Measurements from ENCODE around the gene FUT6.
"Not testable (repeated sequence)": the region's sequence is repeated elsewhere in the genome, so short reads cannot be mapped to it uniquely, and the experiment has no call there.

FUT6 gene

DNA sequence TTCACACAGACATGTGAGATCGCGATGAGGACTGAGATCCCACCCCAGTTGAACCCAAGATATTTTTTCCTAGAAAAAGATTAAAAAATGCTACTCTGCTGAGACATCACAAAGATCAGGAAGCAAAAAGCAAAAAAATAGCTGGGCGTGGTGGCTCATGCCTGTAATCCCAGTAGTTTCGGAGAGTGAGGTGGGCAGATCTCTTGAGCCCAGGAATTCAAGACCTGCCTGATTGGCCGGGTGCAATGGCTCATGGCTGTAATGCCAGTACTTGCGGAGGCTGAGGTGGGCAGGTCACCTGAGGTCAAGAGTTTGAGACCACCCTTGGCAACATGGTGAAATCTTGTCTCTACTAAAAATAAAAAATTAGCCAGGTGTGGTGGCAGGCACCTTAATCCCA lies 10.7 kb upstream of the FUT6 start:
- H3K4me1 ChIP-seq (ENCODE audit: control insufficient read depth in 1 of 2, insufficient read depth in 1 of 2, low read depth in 1 of 2, low read length in 1 of 2): peaks cover 0 to 5% of the 10 kb centered on the region in 2 experiments
- TF ChIP-seq, protein P1, sequence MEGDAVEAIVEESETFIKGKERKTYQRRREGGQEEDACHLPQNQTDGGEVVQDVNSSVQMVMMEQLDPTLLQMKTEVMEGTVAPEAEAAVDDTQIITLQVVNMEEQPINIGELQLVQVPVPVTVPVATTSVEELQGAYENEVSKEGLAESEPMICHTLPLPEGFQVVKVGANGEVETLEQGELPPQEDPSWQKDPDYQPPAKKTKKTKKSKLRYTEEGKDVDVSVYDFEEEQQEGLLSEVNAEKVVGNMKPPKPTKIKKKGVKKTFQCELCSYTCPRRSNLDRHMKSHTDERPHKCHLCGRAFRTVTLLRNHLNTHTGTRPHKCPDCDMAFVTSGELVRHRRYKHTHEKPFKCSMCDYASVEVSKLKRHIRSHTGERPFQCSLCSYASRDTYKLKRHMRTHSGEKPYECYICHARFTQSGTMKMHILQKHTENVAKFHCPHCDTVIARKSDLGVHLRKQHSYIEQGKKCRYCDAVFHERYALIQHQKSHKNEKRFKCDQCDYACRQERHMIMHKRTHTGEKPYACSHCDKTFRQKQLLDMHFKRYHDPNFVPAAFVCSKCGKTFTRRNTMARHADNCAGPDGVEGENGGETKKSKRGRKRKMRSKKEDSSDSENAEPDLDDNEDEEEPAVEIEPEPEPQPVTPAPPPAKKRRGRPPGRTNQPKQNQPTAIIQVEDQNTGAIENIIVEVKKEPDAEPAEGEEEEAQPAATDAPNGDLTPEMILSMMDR (IDR thresholded peaks at IDR 0.05): no peak
- H3K27ac ChIP-seq: no peak overlapping the region
- no peak overlapping the region for H3K4me3 ChIP-seq (ENCODE audit: low read depth in 1 of 2, low read length in 1 of 2)
- no peaks in the 10 kb centered on the region for H3K9me3 ChIP-seq
- H3K36me3 ChIP-seq: no peaks in the 10 kb centered on the region
- H3K27me3 ChIP-seq: no peaks in the 10 kb centered on the region

DNA sequence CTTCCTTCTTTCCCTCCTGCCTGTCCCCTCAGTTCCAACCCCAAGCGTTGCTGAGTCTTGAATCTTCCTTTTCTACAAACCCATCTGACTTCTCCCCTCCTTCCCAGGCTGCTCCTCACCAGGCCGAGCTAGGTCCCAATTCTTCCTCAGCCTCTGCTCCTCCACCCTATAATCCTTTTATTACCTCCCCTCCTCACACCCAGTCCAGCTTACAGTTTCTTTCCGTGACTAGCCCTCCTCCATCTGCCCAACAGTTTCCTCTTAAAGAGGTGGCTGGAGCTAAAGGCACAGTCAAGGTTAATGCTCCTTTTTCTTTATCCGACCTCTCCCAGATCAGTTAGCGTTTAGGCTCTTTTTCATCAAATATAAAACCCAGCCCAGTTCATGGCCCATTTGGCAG lies 9.1 kb upstream of the FUT6 start:
- not testable (repeated sequence) for H3K4me3 ChIP-seq (ENCODE audit: low read depth in 1 of 2, low read length in 1 of 2); H3K9me3 ChIP-seq; H3K27ac ChIP-seq; H3K27me3 ChIP-seq; H3K36me3 ChIP-seq; H3K4me1 ChIP-seq (ENCODE audit: control insufficient read depth in 1 of 2, insufficient read depth in 1 of 2, low read depth in 1 of 2, low read length in 1 of 2)

DNA sequence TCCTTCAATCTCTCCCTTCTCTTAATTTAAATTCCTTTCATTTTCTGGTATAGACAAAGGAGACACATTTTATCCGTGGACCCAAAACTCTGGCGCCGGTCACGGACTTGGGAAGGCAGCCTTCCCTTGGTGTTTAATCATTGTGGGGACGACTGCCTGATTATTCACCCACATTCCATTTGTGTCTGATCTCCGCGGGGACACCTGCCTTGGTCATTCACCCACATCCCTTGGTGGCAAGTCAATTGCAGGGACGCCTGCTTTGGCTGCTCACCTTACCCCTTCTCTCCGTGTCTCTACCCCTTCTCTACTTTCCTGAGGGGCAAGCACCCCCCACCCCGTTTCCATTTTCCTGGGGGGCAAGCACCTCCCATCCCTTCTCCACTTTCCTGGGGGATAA lies 8.3 kb upstream of the FUT6 start:
- not testable (repeated sequence) for H3K4me1 ChIP-seq (ENCODE audit: control insufficient read depth in 1 of 2, insufficient read depth in 1 of 2, low read depth in 1 of 2, low read length in 1 of 2); H3K4me3 ChIP-seq (ENCODE audit: low read depth in 1 of 2, low read length in 1 of 2); H3K27me3 ChIP-seq; H3K27ac ChIP-seq; H3K9me3 ChIP-seq; H3K36me3 ChIP-seq

DNA sequence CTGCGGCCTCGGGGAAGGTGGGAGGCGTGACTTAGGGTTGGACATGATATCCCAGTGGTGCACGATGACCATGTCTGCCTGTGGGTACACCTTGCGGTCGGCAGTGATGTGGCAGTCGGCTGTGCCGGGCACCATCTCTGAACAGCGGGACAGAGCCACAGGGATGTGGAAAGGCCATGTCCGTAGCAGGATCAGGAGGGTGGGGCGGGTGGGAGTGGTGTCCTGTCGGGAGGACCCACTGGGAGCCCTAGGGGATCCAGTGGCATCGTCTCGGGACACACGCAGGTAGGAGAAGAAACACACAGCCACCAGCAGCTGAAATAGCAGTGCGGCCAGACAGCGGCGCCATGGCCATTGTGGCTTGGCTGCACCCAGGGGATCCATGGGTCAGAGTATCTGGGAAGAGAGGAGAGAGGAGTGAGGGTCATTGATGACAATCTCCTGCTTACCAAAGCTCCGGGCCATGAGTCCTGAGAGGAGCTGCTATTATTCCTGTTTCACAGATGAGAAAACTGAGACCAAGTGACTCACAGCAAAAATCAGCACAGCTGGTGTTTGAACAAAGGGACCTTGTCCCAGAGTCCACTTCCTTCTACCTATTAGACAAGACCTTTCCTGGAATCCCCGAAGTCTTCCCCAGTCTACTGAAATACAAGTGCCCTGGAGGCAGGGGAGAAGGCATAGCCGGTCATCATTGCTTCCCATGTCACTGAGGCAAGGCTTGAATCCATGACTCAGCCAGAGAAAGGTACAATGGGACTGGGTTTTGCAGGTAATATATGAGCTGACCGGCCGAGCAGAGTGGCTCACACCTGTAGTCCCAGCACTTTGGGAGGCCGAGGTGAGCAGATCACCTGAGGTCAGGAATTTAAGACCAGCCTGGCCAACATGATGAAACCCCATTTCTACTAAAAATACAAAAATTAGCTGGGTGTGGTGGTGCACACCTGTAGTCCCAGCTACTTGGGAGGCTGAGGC lies 5.2 kb upstream of the FUT6 start:
- H3K36me3 ChIP-seq: no peaks in the 10 kb centered on the region
- H3K4me3 ChIP-seq (ENCODE audit: low read depth in 1 of 2, low read length in 1 of 2): no peak overlapping the region
- TF ChIP-seq, protein P1 (IDR thresholded peaks at IDR 0.05): no peak
- H3K4me1 ChIP-seq (ENCODE audit: control insufficient read depth in 1 of 2, insufficient read depth in 1 of 2, low read depth in 1 of 2, low read length in 1 of 2): peaks cover 2% of the 10 kb centered on the region in 2 experiments
- H3K27ac ChIP-seq: no peak overlapping the region
- H3K27me3 ChIP-seq: no peaks in the 10 kb centered on the region
- H3K9me3 ChIP-seq: no peaks in the 10 kb centered on the region

DNA sequence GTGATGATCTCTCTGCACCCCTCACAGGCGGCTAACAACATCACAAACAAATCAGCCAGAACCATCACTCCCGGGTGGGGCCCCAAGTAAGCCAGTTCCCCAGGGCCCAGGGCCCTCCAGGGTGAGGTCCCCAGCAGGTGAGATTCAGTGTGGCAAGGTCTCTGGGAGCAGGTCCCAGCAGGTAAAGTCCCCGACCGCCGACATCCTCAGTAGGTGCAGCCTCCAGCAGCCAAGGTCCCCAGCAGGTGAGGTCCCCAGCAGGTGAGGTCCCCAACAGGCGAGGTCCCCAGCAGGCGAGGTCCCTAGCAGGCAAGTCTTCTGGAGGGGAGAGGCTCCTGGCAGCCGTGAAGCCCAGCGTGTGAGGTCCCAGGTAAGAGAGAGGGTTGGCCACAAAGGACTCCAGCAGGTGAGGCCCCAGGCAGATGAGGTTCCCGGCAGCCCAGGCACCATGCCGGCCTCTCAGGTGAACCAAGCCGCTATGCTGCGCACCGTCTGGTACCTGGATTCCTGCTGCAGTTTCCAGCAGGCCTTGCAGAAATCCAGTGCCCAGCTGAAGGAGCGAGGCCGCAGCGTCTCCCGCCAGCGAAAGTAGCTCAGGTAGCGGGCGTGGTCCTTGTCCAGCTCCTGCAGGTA lies 3.9 kb upstream of the FUT6 start:
- peaks cover 1% of the 10 kb centered on the region for H3K27me3 ChIP-seq
- H3K4me3 ChIP-seq (ENCODE audit: low read depth in 1 of 2, low read length in 1 of 2): no peak overlapping the region
- no peaks in the 10 kb centered on the region for H3K9me3 ChIP-seq
- H3K36me3 ChIP-seq: no peaks in the 10 kb centered on the region
- H3K4me1 ChIP-seq (ENCODE audit: control insufficient read depth in 1 of 2, insufficient read depth in 1 of 2, low read depth in 1 of 2, low read length in 1 of 2): peaks cover 10 to 11% of the 10 kb centered on the region in 2 experiments
- TF ChIP-seq, protein P1 (IDR thresholded peaks at IDR 0.05): no peak
- H3K27ac ChIP-seq: no peak overlapping the region

DNA sequence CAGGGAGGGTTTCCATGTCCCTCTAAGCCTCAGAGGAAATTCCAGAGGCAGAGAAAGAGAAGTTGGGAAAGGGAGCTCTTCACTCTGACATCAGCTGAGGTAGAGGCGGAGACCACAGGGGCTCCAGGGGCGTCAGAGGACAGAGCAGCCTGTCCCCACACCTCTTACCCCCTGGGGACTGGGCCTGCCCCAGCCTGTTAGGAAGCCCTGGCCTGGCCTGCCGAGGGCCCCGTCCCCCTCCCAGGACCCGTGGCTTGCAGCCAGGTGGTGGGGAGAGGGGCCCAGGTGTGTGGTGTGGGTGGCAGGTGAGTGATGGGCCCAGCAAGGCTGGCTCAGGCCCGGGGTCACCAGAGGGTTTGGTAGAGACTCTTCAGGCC lies 2.2 kb upstream of the FUT6 start:
- H3K4me3 ChIP-seq (ENCODE audit: low read depth in 1 of 2, low read length in 1 of 2); H3K36me3 ChIP-seq; H3K27ac ChIP-seq; H3K9me3 ChIP-seq; H3K27me3 ChIP-seq: not testable (repeated sequence)
- peaks cover 10 to 11% of the 10 kb centered on the region in 2 experiments for H3K4me1 ChIP-seq (ENCODE audit: control insufficient read depth in 1 of 2, insufficient read depth in 1 of 2, low read depth in 1 of 2, low read length in 1 of 2)

Data from neutrophil (primary cell).